ENCODE data around the gene ATG13.

- TF ChIP-seq CTCF (IDR thresholded peaks at IDR 0.05), result no peak
- no peak for TF ChIP-seq POLR2A (IDR thresholded peaks at IDR 0.05)
Observed at GRCh38 chr11:46643531-46643930, 26.2 kb downstream of the ATG13 start.

Measured in ovary (tissue), 3 donors.